HG02642 (cell line): ENCODE measurements around the gene PARVG.

ENCODE experiments used
- ATAC-seq: cut with Tn5 transposase; IDR thresholded peaks from one replicate; pipeline ENCODE4 v1.9.1; 2021; ENCODE audit warnings: mild to moderate bottlenecking; ENCODE audit not compliant: unreplicated experiment, poor library complexity

Gene PARVG

GRCh38 chr22:44153710-44154109 is 27.0 kb upstream of the PARVG start:
- ATAC-seq: no peak

GRCh38 chr22:44154436-44154942 is 26.2 kb upstream of the PARVG start:
- ATAC-seq: no peak

- ATAC-seq: no peak
Observed at GRCh38 chr22:44155115-44155514, 25.6 kb upstream of the PARVG start.

DNA sequence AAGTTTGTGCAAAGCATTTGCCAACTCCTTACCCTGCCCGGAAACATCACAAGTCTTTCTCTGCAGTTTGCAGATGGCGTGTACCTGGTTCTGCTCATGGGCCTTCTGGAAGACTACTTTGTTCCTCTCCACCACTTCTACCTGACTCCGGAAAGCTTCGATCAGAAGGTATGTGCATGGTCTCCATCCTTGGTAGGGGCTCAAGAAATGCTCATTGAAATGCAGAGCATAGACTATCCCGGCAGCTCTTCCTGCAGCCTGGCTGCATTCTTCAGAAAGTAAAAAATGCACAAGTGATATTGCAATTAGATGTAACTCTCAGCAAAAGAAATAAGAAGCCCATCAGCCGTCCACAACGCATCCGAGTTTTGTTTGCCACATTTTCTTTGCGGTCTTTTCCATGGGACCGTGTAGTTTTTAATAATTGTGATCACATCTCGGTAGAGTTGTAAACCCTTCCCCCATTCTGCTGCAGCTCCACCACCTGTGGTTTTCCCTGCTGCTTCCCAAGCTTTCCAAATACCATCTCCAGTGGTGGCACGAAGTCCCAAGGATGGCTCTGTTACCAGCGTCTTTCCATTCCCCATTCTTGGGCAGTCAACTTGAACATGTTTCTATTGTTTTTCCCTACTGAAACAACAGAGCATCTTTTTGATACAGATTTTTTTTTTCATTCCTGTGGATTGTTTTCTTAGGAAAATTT is 22.7 kb upstream of the PARVG start:
- ATAC-seq: no peak

- no peak for ATAC-seq
Observed at GRCh38 chr22:44158816-44159215, 21.9 kb upstream of the PARVG start.

- no peak for ATAC-seq
Observed at GRCh38 chr22:44159221-44159620, 21.5 kb upstream of the PARVG start.

GRCh38 chr22:44159811-44160210 is 20.9 kb upstream of the PARVG start:
- ATAC-seq: no peak

DNA sequence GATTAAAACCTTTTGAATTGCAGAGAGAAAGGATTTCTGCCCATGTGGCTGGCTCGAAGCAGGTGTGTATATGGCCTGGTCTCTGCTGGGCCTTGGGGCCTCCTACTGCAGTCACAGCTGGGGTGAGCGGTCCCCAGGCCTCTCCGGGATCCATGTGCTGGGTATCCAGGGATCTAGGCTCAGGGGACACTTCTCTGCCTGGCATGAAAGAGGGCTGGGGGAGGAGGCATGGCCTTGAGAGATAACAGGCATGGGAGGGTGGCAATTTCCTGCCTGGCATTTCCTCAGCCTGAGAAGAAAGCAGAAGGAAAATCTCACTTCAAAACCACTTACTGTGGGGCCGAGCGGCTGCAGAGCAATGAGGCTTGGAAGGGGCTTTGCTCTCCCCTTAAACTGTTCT is 20.3 kb upstream of the PARVG start:
- no peak for ATAC-seq

DNA sequence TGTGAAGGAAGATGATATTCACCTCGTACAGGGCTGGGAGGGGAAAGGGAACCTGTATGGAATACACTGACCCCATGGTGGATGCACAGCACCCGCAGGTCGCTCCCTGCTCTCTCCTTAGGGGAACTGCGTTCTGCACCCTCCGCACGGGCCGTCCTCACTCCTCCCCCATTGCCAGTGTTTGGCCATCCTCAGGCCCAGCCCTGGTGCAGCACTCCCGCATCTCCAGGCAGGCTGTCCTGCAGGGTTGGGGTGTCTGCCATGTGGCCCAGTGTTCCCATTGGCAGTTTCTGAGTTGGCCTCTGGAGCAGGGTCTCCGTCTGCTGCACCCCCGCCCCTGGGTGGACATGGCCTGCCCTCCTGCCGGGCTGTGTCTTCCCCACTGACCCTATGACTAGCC is 19.1 kb upstream of the PARVG start:
- no peak for ATAC-seq

DNA sequence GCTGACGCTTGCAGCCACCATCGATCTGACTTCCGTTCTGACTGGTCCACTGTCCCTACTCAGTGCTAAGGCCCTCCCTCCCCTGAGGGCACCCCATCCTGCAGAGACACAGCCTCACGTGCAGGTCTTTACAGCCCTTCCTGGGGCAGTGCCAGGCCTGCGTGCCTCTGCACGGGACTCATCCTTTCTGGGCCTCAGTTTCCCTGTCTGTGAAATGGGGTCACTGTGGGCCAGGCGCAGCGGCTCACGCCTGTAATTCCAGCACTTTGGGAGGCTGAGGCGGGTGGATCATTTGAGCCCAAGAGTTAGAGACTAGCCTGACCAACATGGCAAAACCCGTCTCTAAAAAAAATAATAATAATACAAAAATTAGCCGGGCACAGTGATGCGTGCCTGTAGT is 17.8 kb upstream of the PARVG start:
- ATAC-seq: no peak

- no peak for ATAC-seq
Observed at GRCh38 chr22:44163536-44163935, 17.2 kb upstream of the PARVG start.

- ATAC-seq: no peak
Observed at GRCh38 chr22:44164031-44164430, 16.7 kb upstream of the PARVG start.

DNA sequence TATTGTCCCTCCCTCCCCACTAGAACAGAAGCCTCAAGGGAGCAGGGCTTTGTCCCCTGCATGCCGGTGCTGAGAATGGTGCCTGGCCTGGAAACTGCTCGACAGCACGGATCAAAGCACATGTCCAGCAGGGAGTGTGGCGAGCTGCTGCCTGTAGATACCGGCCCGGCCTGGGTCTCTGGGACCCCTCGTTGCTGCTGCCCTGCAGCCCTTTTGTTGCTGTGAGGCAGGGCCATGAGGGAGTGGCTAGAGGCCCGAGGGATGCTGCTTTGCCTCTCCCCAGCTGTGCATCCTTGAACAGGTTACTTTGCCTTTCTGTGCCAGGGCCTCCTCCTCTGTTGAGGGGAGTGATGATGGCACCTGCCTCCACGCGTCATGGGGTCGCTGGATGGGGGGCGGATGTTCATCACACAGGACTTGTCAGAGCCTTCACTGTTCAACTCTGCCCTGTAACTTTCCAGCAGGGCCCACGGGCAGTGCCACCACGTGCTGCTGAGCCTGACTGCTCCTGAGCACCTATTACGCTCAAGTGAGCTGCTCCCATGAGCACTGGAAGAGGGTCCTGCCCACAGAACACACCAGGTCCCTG is 15.3 kb upstream of the PARVG start:
- no peak for ATAC-seq

DNA sequence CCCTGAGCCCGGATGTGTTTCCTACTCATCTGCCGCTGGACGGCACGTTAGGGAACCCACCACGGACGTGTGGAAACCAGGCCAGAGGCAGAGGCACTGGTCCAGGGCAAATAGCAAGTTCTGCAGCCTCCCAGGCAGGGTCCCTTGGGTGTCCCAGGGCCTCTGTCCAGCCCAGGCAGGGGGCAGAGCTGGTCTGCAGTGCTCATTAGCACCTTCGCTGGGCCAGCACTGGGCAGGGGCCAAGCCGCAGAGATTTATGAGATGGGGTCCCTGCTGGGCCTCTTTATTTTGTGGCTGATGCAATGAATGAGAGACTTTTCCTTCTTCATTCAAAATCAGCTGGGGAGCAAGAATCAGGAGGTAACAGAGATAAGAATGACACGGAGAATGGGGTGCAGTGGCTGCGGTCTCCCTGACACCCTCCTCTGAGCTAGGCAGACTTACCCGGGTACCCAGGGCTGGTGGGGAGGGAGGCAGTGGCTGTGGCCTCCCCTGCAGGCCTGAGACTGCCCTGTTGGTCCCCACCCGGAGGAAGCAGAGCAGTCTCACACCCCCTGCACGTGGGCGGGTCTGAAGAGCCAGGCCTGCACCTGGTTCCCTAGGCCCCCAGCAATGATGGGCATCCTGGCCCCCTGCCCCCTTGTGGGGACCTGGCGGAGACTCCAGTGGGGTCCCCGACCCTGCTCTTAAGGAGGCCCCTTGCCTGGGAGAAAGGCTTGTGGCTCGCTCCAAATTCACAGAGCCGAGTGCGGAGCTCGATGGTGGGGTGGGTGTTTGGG is 14.0 kb upstream of the PARVG start:
- no peak for ATAC-seq

GRCh38 chr22:44167501-44167900 is 13.2 kb upstream of the PARVG start:
- no peak for ATAC-seq

DNA sequence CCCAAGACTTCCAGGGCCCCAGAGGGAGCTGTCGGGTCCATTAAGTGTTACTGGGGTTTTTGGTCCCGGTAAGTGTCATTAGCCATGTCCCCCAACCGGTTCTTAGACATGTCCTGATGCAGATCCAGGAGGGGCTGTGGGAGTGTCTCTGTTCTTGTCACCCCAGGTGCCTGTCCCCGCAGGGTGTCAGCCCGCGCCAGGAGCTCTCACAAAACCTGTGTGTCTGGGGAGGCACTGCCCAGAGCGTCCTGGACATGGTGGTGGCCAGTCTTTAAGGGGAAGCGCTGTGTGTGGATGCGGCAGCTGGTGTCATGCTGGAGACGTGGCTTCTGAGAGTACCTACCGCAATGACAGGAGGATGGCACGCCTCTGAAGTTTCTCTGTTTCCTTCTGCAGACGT is 12.5 kb upstream of the PARVG start:
- ATAC-seq: no peak

DNA sequence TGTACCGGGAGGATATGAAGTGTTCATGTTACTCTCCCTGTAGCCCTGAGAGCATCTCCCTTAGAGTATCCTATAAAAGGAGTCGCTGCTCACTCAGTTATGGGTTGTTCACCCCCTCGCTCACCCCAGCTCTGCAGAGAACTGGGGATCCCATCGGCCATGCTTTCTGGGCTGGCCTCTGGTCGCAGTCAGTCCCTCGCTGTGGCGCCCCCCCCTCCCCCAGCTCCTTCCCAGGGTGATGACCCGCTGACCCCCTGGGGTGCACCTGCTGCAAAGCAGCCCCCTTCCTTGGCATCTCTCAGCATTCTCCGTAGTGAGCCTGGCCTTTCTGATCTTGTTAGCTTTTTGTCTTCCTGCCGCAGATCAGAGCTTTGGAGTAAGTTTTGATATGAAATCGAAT is 10.3 kb upstream of the PARVG start:
- ATAC-seq: no peak

- ATAC-seq: no peak
Observed at GRCh38 chr22:44171561-44171960, 9.2 kb upstream of the PARVG start.

- peak; percentile 75 for ATAC-seq
Observed at GRCh38 chr22:44172370-44173108, 8.2 kb upstream of the PARVG start.

DNA sequence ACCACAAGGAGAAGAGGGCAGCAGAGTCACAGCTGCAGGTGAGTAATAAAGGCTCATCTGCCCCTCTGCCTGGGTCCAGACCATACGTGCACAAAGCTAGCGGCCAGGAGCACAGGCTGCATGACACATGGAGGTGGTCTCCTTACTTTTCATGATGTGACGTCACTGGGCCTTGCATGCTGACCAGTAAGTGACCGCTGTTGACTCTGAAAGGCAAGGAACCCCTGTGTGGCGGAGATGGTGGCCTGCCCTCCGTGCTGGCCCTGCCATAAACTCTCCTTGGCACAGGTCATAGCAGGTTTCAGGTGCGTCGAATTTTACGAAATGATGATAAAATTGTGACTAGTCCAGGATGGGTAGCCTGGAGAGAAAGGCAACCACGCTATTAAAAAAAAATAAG is 7.6 kb upstream of the PARVG start:
- no peak for ATAC-seq

DNA sequence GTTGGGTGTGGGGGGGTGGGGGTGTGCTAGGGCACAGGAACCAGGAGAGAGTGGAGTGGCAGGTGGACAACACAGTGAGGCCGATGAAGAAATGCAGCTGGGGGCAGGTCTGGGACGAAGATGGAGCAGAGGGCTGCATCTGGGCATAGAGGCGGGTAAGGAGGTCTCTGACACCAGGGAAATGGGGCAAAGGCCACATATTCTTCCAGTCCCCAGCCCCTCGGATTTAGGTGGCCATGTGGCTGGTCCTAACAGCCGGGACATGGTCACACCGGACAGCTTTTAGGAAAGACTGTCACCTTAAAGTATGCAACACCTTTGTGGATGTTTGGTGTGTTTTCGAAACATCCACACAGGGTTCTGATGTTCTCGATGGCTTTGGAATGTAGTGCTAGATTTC is 5.0 kb upstream of the PARVG start:
- ATAC-seq: no peak
